COR-L47 (cell line): Measurements from ENCODE around the gene NEDD8.
A peak's percentile ranks its signal among the peaks of the same experiment; 100 is the strongest.

Source experiments
- DNase-seq: peaks from one replicate; lab custom pipeline; 2025; lab: John Stamatoyannopoulos, UW

The NEDD8 gene

GRCh38 chr14:24232121-24232644, at the start of gene NEDD8:
Gene NEDD8 (minus strand): TSS chr14:24232367. CDS start chr14:24232267, 100 bp downstream.
- DNase-seq = peak; percentile 75

GRCh38 chr14:24281636-24282035, 49.5 kb upstream of the NEDD8 start:
- no peak for DNase-seq

GRCh38 chr14:24280797-24281460, 48.8 kb upstream of the NEDD8 start:
- DNase-seq = no peak

- peak; percentile 59 for DNase-seq
Measured at GRCh38 chr14:24279301-24280186, 47.4 kb upstream of the NEDD8 start.

DNA sequence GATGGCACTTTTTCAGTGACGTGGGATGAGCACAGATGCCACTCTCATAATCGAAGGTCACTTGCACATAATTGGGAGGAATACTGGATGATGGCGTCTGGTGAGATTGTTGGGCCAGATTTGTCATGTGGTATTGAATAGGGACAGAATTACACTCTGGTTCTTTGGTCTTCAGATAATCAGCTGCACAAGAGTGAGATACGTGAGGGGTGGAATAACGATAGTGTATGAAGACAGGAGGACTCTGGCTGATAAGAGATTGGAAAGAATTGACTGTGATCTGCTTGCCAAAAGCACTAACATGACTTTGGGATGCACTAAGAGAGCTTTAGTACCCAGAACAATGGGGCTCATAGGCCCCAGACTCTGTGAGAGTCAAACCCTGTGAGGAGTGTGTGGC, 46.3 kb upstream of the NEDD8 start:
- DNase-seq = no peak

- no peak for DNase-seq
Measured at GRCh38 chr14:24277606-24278321, 45.6 kb upstream of the NEDD8 start.

- no peak for DNase-seq
Measured at GRCh38 chr14:24277071-24277470, 44.9 kb upstream of the NEDD8 start.

DNA sequence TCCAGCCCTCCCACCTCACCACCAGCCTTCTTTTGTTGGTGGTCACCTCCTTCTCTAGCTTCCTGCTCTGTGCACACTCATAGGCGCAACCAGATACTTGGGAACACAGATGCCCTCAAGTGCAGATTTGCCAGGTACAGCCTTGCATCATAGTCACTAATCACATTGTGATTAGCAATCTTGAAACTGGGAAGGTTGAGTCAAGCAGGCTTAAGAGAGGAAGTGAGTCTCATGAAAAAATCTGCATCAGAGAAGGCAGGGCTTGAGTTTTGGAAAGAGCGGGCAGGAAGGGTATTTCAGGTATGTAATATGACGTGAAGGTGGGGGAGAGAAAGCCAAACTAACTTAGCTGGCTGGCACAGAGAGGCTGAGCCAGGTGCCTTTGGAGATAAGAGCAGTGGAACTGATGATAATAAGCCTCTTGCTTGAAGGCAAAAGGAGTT, 42.0 kb upstream of the NEDD8 start:
- no peak for DNase-seq

DNA sequence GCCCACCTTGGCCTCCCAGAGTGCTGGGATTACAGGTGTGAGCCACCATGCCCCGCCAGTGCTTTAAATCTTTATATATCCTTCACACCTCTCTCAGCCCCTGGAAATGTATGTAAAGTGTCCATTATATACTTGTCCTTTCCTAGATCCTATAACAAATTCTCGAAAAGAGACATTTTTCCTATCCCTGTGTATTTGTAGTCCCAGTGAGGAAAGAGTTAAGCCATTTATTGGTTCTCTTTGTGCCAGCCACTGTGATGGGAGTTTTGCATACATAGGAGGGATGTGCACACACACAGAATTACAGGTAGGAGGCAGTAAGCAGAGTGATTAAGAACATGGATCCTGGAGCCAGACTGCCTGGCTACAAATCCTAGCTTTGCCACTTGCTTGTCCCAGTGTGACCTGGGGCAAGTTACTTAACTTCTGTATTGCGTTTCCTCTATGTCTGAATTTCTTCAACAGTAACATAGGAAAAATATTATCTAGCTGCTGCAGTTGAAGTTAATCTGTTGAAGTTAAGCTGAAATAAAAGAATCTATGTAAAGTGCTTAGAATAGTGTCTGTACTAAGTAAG, 41.3 kb upstream of the NEDD8 start:
- DNase-seq = no peak

DNA sequence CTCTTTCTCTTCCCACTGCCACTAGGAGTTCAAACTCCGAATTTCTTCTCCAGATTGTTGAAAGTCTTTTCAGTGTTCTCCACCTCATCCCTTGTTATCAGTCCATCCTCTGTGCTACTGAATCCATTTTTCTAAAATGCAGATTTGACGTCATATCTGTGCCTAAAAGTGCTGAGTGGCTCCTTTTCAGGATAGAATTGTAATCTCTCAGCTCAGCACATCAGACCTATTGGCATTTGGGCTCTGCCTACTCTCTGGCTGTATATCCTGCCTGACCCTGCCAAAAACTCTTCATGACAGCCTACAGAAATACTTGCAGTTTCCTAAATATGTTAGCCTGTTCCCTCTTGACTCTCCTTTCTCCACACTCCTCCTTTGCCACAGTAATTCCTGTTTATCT, 40.3 kb upstream of the NEDD8 start:
- DNase-seq = no peak

- DNase-seq = no peak
Measured at GRCh38 chr14:24271834-24272263, 39.7 kb upstream of the NEDD8 start.

DNA sequence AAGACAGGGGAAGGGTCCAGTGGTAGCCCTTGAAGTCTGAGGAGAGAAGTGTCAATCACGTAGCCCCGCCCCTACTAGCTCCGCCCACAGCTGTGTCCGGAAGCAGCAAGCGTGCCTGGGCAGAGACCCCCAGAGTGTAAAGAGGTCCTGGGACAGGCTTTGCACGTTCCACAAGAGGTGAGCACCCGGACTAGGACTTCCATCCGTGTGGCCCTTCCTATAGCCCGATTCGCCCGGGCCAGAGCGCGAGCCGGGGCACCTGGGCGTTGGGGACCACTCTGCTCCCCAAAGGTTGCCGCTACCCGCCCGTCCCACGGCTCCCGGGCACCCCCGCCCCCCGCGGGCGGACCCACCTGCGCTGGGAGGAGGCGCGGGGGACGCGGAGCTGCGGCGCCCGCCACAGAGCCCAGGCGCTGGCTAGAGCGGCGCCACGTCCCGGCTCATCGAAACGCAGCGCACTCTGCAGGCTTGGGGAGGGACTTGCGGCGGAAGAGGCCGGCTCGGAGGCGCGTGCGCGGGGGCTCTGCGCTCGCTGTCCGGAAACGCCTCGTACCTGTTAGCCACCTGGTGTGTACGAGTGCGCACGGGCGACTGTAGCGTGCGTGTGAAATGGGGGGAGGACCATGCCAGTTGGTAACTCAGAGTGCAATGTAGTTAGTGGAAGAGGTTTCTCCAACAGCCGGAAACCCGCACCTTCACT, 39.1 kb upstream of the NEDD8 start, which contains the start of gene RABGGTA:
RABGGTA (minus strand) TSS at position 464 of the 700 bp plus-strand sequence. CDS start 482 bp downstream, outside the sequence.
- peak; percentile 93 for DNase-seq

DNA sequence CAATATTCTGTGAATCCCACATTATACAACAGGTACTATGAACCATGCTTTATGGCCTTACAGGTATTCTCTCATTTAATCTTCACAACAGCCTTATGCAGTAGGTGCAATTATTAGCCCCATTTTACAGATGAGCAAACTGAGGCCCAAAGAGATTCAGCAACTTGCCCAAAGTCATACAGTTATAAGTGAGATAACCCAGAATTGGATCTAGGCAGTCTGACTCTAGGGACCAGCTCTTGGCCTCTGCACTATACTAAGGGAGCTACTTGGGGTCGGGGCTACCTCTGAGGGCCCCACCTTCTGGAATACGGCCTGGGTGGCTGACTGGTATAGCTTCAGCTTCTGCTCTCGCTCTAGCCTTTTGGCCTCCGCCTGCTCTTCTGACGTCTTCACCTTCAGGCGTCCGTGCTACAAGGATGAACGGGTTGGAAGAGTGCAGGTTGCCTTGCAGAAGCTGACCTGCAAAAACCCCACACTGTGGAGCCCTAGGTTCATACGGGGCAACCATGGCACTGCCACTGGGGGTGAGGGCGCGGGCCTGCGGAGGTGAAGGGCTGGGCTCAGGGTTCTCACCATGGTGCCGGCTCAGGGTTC, 38.5 kb upstream of the NEDD8 start:
- DNase-seq = no peak

GRCh38 chr14:24269910-24270536, 37.9 kb upstream of the NEDD8 start:
- no peak for DNase-seq

DNA sequence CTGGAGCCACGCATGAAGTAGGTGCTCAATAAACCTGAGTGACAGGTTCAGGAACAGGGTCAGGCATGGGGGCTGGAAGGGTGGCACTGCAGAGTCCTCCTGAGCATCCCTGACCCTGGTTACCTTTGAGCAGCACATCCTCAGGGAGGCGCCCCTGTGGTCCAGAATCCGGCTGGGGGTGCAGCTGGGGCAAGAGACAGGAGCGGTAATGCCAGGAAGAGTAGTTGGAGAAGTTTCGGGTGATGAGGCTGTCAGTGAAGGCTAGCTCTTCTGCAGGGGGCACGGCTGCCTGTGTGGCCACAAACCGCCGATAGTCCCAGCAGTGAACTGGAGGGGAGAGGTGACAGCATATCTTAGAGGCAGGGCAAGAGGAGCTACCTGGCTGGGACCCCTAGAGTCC, 37.2 kb upstream of the NEDD8 start:
- no peak for DNase-seq

DNA sequence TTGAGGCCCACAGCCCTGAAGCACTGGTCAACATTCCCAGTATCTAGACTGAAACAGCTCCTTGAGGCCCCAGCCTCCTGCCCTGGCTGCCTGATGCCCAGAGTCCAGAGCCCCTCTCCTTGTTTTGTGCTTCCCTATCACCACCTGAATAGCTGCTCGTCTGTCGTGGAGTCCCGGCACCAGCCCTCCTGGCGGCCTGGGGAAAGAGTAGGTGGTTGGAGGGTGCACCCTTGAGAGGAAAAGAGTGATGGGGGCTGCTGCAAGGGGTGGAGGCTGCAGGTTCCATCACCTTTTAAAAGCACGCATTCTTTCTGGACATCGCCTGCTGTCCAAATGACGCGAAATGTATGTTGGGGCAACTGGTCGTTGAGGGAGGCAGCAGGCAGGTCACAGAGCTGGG, 36.1 kb upstream of the NEDD8 start:
- no peak for DNase-seq

DNA sequence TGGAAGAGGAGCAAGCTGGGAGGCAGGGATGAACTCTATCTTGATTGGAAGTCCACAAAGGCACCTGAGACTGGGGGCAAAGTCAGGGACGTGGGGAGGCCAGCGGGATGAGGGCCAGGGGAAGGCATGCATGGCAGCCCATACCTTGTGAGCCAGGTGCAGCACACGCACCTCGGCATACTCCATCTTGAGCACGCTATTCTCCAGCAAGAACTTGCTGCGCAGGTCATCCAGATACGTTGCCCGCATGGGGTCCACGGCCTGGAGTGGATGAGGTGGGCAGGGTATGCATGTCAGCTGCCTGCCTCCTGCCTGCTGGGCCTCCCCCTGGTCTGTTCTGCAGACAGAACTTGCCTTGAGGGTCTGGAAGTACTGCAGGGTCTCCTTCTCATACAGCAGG, 35.3 kb upstream of the NEDD8 start:
- no peak for DNase-seq

GRCh38 chr14:24266344-24267244, 34.4 kb upstream of the NEDD8 start:
- no peak for DNase-seq

DNA sequence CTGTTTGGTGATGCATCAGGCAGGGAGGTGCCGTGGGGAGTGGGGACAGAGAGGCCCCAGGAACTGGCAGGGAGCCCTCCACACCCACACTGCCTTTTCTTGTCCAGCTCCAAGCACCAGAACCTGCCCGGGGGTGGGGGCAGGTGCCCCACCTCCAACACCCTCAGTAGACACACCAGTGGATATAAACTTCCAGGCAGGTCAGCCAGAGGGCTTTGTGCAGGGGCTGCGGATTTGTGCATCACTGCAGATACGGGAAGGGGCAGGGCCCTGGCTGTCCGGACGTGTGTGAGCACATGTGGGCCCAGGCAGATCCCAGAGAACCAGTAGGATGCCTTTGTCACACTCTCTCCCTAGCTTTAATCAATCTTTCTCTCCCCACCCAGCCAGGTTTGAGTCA, 32.1 kb upstream of the NEDD8 start:
- DNase-seq = no peak
